Left kidney (tissue), 2 donors: ENCODE results near the gene CARD11. TPM values are rescaled to one million over a fixed set of nuclear protein-coding genes. Genes with fewer than 3 reads are reported as not detected.
"Not testable (repeated sequence)": the region's sequence is repeated elsewhere in the genome, so short reads cannot be mapped to it uniquely, and the experiment has no call there.

Source experiments
- DNase-seq: peaks from one replicate; pipeline ENCODE4 v3.0.0-alpha.2; 2013
- polyA plus RNA-seq: library from polyadenylated mRNA; unstranded; fragments of 120-200 nt; gene quantifications from one replicate; pipeline ENCODE4 v1.2.1, GENCODE V29; 2013; ENCODE audit not compliant: insufficient read length

Gene CARD11
- polyA plus RNA-seq, 1 donor: 1.1 TPM

DNA sequence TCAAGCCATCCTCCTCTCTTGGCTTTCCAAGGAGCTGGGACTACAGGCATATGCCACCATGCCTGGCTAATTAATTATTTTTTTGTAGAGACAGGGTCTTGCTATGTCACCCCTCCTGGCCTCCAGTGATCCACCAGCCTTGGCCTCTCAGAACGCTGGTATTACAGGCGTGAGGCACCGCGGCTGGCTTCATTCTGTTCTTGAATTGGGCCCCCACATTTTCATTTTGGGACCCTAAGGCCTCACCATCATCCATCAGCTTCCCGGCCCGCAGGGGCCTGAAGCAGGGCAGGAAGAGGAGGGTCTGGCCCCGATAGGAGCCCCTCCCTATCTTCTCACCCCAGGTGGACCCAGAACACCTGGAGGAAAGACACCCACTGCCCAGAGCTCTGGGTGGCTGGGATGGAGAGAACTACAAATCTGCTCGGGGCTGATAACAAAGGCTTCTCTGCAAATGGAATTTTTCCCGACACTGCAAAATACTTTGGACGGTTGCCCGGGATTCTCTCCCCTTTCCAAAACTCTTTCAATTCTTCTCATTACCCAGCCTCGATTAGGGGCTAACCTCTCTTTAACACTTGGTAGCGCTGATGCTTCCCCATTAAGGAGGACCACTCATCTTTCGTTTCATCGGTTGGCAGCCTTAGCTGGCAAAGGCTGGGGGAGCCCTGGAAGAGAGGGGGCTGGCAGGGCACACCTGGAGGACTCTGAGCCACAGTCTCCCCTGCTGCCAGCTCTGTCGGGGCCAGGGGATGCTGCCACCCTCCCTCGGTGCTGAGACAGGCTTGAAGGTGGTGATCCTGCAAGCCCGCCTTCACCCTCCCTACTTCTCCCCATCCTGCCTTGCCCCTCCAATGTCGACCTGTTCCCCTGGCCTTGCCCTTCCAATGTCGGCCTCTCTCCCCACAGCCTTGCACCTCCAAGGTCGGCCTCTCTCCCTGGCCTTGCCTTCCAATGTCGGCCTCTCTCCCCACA lies 118.5 kb downstream of the CARD11 start:
- no peak for DNase-seq

DNA sequence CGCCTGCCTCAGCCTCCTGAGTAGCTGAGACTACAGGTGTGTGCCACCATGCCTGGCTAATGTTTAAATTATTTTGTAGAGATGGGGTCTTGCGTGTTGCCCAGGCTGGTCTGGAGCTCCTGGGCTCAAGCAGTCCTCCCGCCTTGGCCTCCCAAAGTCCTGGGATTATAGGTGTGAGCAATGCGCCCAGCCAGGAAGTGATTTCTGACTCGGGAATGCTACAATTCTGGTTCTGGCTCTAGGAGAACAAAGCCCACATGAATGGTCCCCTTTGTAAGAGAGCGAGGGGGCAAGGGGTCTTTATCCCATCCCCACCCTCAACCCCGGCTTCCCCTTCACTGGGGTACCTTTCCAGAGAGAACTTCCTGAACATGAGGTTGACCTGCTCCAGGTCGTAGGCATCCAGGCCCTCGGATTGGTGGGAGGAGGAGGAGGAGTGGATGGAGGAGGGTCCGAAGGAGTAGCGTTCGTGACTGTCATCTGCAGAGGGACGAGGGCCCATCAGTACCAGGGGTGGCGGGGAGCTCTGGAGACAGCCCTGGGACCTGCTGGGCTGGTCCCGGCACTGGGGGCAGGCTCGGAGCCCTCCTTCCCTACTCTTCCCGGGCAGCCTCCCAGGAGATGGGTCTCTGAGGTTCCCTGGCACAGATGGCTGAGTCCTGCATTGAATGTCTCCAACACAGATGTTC lies 119.6 kb downstream of the CARD11 start:
- no peak for DNase-seq

GRCh38 chr7:2923291-2923781 lies 120.3 kb downstream of the CARD11 start:
- no peak for DNase-seq

GRCh38 chr7:2922866-2923265 lies 120.8 kb downstream of the CARD11 start:
- no peak for DNase-seq

GRCh38 chr7:2922348-2922691 lies 121.3 kb downstream of the CARD11 start:
- no peak for DNase-seq

DNA sequence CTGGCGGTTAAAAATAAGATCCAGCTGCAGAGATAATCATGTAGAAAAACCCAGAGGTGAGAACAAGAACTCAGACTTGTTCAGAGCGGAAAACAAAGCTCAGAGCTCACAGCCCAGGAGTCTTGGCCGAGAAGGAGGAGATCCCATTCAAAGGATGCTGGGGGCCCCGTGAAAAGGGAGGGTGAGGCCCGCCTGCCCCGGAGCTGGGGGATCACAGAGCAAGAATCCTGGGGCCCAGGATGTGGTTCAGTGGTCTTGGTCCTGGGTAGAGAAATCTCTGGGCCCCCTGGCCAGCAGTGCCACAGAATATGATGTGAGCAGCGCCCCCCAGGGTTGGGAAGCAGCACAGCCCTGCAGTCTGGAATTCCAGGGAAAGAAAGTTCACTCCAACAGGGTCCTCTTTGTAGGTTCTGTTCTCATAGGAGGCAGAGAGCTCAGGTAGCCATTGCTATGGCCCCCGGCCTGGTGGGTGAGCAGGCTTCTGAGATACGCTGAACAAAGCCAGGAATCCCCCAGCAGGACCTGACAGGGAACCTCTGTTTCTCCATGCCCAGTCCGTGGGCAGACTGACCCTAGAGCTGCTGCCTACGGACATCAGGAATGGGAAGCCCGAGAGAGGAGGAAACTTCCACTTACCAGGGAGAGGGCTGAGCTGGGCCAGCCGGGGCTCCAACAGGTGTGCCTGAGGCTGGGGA lies 121.9 kb downstream of the CARD11 start:
- DNase-seq: no peak

DNA sequence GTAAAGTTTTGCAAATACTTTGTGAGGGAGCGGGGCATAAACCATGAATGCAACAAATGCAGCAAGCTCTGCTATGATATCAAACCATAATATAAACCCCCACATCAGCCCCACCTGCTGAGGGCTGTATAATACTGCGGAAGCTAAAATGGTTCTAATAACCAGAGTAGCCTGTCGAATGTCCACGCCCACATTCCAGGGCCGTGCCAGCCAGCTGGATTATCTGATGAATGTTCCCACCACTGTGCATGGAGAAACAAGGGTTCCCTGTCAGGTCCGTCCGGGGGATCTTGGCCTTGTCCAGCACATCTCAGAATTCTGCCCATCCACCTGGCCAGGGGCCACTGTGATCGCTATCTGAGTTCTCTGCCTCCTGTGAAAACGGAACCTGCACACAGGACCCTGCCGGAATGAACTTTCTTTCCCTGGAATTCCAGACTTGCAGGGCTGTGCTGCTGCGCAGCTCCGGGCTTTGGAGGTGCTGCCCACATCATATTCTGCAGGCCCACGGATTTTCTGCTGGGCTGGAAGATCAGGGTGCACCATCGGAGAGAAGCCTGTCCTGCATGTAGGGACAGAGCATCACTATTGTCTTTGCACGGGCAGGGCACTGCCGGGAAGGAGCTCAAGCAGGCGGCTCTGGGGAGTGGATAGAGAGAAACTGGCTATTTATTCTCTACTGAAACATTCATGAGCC lies 122.6 kb downstream of the CARD11 start:
- no peak for DNase-seq

DNA sequence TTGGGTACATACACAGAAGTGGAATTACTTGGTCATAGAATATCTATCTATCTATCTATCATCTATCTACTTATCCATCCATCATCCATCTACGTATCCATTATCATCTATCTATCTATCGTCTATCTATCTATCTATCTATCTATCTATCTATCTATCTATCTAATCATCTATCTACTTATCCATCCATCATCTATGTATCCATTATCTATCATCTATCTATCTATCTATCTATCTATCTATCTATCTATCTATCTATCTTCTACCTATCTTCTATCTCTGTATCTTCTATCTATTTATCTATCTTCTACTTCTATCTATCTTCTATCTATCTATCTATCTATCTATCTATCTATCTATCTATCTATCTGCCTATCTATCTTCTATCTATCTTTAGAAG lies 123.2 kb downstream of the CARD11 start:
- DNase-seq: not testable (repeated sequence)

DNA sequence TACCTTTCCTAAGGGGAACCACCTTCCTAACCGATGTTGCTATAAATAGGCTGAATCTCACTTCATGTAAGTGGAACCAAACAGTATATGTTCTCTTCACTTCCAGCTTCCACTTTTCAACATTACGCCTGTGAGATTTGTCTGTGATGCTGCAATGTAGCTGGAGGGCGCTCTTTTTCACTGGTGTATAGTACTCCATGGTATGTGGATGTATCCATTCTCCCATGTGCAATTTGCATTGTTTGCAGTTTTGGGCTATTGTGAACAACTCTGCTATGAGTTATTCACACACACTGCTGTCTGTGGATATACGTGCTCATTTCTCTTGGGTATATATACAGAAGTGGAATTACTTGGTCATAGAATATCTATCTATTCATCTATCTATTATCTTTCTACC lies 123.6 kb downstream of the CARD11 start:
- no peak for DNase-seq

DNA sequence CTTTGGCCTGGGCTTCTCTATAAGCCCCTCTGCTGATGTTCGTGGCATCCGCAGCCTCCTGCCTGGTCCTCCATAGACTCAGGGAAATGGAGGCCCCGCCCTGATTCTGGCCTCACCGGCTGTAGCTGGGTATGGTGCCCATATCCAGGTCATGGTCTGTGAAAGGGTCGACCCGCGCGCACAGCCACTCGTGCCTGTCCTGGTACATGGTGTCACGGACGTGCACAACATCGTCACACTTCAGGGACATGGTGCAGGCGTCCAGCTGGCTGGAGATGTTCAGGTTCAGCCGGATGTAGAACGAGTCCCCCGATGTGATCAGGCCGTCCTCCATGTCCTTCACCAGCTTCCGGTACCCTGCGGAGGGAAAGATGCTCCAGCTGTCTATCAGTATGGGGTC lies 124.4 kb downstream of the CARD11 start:
- no peak for DNase-seq

- DNase-seq: no peak
Observed at GRCh38 chr7:2918406-2918805, 125.3 kb downstream of the CARD11 start.

GRCh38 chr7:2915023-2915422 lies 128.6 kb downstream of the CARD11 start:
- DNase-seq: no peak

GRCh38 chr7:2913760-2914387 lies 129.8 kb downstream of the CARD11 start:
- no peak for DNase-seq

- no peak for DNase-seq
Observed at GRCh38 chr7:2912684-2913439, 130.8 kb downstream of the CARD11 start.

- no peak for DNase-seq
Observed at GRCh38 chr7:2911466-2911865, 132.2 kb downstream of the CARD11 start.

DNA sequence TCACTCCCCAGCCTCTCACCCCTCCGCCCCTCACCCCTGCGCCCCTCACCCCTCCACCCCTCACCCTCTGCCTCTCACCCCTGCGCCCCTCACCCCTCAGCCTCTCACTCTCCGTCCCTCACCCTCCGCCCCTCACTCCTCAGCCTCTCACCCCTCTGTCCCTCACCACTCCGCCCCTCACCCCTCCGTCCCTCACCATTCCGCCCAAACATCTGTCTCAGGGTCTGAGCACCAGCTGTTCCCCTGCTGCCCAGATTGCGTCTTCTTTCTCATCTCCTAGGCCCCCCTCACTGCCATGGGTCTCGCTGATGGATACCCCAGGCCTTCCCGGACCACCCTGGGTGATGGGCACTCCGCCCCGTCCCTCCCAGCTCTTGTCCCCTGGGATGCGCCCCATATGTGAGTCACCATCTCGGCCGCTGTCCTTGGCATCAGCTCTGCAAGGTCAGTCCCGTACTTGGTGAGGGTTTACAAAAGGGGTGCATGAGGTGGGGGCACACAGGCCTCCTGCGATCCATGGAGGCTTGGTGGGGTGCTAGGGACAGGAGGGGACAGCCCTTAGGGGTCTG lies 134.1 kb downstream of the CARD11 start:
- no peak for DNase-seq

DNA sequence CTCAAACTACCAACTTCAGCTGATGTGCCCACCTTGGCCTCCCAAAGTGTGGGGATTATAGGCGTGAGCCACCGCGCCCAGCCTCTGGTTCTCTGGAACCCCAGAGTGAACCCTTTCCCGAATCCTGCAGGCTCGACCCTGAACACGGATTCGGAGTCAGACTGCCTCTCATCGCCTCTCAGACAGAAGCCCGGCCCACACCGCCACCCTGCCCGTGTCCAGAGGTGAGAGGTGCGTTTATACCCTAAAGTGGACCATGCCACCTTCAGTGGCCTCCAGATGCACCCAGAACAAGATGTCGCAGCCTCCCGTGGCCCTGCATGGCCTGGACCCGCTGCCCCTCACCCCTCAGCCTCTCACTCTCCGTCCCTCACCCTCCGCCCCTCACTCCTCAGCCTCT lies 134.6 kb downstream of the CARD11 start:
- no peak for DNase-seq

DNA sequence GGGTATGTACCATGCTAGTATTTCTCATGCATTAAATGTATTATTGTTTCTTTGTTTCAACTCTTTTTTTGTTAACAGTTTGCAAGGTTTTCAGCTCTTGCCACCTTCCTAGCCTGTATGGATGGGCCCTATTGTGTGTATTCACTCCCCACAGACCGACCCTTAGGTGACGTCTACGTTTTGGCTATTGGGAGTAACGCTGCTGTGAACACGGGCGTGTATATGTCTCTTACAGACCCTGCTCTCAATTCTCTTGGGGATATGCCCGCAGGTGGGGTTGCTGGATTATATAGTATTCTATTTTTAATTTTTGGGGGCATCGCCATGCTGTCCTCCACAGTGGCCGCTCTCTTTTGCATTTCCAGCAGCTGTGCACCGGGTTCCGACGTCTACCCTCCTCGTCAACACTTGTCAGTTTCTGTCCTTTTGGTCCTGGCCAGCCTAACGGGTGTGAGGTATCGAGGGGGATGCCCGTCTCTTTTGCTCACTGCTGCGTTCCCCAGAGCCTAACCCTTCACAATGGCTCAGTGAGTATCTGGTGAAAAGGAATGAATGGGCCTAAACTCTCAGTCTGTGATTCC lies 135.5 kb downstream of the CARD11 start:
- DNase-seq: no peak

DNA sequence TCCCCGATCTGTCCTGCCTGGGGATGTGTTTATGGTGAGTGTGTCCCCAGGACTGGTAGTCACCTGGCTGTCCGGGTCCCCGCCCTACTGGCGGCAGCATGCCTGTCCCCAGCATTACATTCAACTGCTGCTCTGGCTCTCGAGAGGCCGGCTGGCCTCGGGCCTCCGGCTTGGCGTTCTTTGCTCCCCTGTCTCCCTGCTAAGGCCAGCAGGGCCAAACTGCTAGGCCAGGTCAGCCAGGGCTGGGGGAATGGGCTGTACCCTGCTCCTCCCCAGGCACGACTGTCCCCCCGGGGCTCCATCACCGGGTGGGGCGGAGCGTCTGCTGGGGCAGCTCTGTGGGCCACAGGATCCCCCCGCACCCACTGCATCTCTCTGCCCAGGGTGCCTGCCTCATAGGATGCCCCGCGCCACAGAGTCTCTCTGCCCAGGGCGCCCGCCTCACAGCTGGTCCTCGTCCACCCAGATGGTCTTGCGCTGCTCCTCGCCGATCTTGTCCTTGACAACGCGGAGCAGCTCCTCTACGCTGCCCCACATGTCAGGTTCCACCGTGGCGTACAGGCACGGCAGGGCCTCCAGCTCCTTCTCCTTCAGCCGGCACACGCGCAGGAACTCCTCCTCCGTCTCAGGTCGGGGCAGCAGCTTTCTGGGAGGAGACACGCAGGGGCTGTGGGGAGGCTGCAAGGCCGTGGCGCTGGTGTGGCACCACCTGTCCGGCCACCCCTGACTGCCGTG lies 137.3 kb downstream of the CARD11 start:
- DNase-seq: no peak
